PC-3 (cell line): ENCODE measurements around the gene MRFAP1. TPM values are rescaled to one million over a fixed set of nuclear protein-coding genes. Genes with fewer than 3 reads are reported as not detected.

Experiments
- ATAC-seq: fragments of 200-7000 bp; cut with Tn5 transposase; 2 replicates; pipeline ENCODE4 v1.9.1; 2020; ENCODE audit warnings: mild to moderate bottlenecking, moderate library complexity
- BruUV-seq: library from RNA; stranded (reverse); fragments of 400-500 nt; replicated peaks from 2 replicates; lab custom pipeline; 2021; lab: Mats Ljungman, UMichigan
- CTCF ChIA-PET: fragments of 300-600 bp; sonication (Branson Sonifier 250); formaldehyde crosslinking; loops from one replicate; lab custom pipeline; 2022; ENCODE audit warnings: antibody characterized with exemption; lab: Charles Lee
- POLR2A ChIA-PET: fragments of 300-600 bp; sonication (Branson Sonifier 250); formaldehyde crosslinking; loops from one replicate; lab custom pipeline; 2022; ENCODE audit warnings: antibody characterized with exemption; ENCODE audit not compliant: unreplicated experiment; lab: Charles Lee
- DNase-seq: peaks from one replicate; pipeline ENCODE4 v3.0.0-alpha.2; 2015
- H2AFZ ChIP-seq: fragments of 300-600 bp; sonication (generic); 2 replicates; pipeline ENCODE4 v1.6.0; 2016; ENCODE audit warnings: antibody characterized with exemption, low read length
- H3F3A ChIP-seq: fragments of 300-600 bp; sonication (generic); one replicate; pipeline ENCODE4 v1.6.0; 2017; ENCODE audit warnings: antibody characterized with exemption, low read length, control low read depth, mild to moderate bottlenecking; ENCODE audit not compliant: unreplicated experiment
- H3K27ac ChIP-seq: fragments of 300-600 bp; sonication (generic); 2 replicates; pipeline ENCODE4 v1.5.1; 2016; ENCODE audit warnings: mild to moderate bottlenecking, low read length
- H3K27me3 ChIP-seq: fragments of 300-600 bp; sonication (generic); 2 replicates; pipeline ENCODE4 v1.6.1; 2016; ENCODE audit warnings: low read length, mixed read lengths
- H3K36me3 ChIP-seq: fragments of 300-600 bp; sonication (generic); 2 replicates; pipeline ENCODE4 v1.6.1; 2016; ENCODE audit warnings: low read depth, mixed run types, low read length, mixed read lengths
- H3K4me1 ChIP-seq: fragments of 300-600 bp; sonication (generic); 2 replicates; pipeline ENCODE4 v1.5.1; 2016; ENCODE audit warnings: low read length; ENCODE audit not compliant: insufficient read depth
- H3K4me2 ChIP-seq: fragments of 300-600 bp; sonication (generic); 2 replicates; pipeline ENCODE4 v1.6.0; 2016; ENCODE audit warnings: low read length
- H3K4me3 ChIP-seq: fragments of 300-600 bp; sonication (generic); 2 replicates; pipeline ENCODE4 v1.5.1; 2016; ENCODE audit warnings: mild to moderate bottlenecking, low read length, mixed read lengths
- H3K79me2 ChIP-seq: fragments of 300-600 bp; sonication (generic); 2 replicates; pipeline ENCODE4 v1.6.1; 2017; ENCODE audit warnings: low read length, mixed read lengths
- H3K9ac ChIP-seq: fragments of 300-600 bp; sonication (generic); 2 replicates; pipeline ENCODE4 v1.6.0; 2016; ENCODE audit warnings: mild to moderate bottlenecking, low read length
- H3K9me2 ChIP-seq: fragments of 300-600 bp; sonication (generic); replicated peaks from 2 replicates; pipeline ENCODE4 v1.6.1; 2016; ENCODE audit warnings: mixed run types, low read length, mixed read lengths
- H3K9me3 ChIP-seq: fragments of 300-600 bp; sonication (generic); 2 replicates; pipeline ENCODE4 v1.6.1; 2016; ENCODE audit warnings: low read length, mixed read lengths
- H4K20me1 ChIP-seq: fragments of 300-600 bp; sonication (generic); 2 replicates; pipeline ENCODE4 v1.6.1; 2016; ENCODE audit warnings: low read length, mixed read lengths
- EZH2 ChIP-seq: fragments of 300-600 bp; sonication (generic); IDR thresholded peaks from one replicate; pipeline ENCODE4 v1.6.1; 2017; ENCODE audit warnings: antibody characterized with exemption, mild to moderate bottlenecking, low read length; ENCODE audit not compliant: unreplicated experiment
- EZH2phosphoT487 ChIP-seq: fragments of 300-600 bp; sonication (generic); IDR thresholded peaks from 2 replicates; pipeline ENCODE4 v1.6.1; 2018; ENCODE audit warnings: mild to moderate bottlenecking, antibody characterized with exemption, low read length, borderline replicate concordance
- intact Hi-C: fragments of 100-400 bp; cut with micrococcal nuclease; formaldehyde crosslinking; loops from 2 replicates; pipeline ENCODE4 v1.9.0; 2023
- total RNA-seq: library from RNA; depleted of rRNA; stranded (reverse); fragments of >200 nt; gene quantifications from 2 replicates; pipeline ENCODE4 v1.2.3, GENCODE V29; 2014
- TF ChIP-seq, protein P1 (sequence below): fragments of 300-600 bp; sonication (generic); conservative IDR thresholded peaks from 2 replicates; pipeline ENCODE4 v1.5.1; 2017; ENCODE audit warnings: antibody characterized with exemption, low read depth, mild to moderate bottlenecking, low read length

The MRFAP1 gene
- total RNA-seq, 1 experiment from 2014 or later = 122 TPM

DNA sequence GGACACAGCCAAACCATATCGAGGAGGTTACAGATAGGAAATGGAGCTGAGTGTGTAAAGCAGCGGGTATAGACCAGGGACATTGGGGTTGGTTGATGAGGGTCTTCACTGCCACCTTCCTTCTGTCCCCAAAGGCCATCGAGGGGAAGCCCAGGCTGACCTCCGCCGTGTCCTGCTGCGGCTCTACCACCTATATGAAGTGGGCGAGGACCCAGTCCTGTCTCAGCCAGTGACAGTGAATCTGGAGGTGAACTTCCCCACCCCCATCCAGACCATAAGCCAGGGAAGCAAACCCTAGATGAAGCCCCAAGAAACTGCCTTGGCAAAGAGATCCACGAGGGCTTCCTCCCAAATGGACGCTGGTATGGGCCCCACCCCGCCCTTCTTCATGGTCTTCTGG is 23.2 kb upstream of the MRFAP1 start:
- H3K4me3 ChIP-seq = no peak overlapping the region
- H3K9ac ChIP-seq = no peak overlapping the region
- no peaks in the 10 kb centered on the region for H3K4me1 ChIP-seq
- ATAC-seq (no peak), DNase-seq (no peak)
- no peaks in the 10 kb centered on the region for H3K27me3 ChIP-seq
- H3K27ac ChIP-seq = no peak overlapping the region
- ChIA-PET CTCF (no interaction called here), POLR2A (no interaction called here)
- TF ChIP-seq, protein P1, sequence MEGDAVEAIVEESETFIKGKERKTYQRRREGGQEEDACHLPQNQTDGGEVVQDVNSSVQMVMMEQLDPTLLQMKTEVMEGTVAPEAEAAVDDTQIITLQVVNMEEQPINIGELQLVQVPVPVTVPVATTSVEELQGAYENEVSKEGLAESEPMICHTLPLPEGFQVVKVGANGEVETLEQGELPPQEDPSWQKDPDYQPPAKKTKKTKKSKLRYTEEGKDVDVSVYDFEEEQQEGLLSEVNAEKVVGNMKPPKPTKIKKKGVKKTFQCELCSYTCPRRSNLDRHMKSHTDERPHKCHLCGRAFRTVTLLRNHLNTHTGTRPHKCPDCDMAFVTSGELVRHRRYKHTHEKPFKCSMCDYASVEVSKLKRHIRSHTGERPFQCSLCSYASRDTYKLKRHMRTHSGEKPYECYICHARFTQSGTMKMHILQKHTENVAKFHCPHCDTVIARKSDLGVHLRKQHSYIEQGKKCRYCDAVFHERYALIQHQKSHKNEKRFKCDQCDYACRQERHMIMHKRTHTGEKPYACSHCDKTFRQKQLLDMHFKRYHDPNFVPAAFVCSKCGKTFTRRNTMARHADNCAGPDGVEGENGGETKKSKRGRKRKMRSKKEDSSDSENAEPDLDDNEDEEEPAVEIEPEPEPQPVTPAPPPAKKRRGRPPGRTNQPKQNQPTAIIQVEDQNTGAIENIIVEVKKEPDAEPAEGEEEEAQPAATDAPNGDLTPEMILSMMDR = no peak
- TF ChIP-seq EZH2 = no peak
- no peaks in the 10 kb centered on the region for H4K20me1 ChIP-seq
- H3K79me2 ChIP-seq = no peaks in the 10 kb centered on the region
- H3K9me3 ChIP-seq = no peaks in the 10 kb centered on the region
- H3K4me2 ChIP-seq = no peak overlapping the region
- no peaks in the 10 kb centered on the region for H3K36me3 ChIP-seq
- intact Hi-C loops = no loop called here
- H3F3A ChIP-seq = no peaks in the 10 kb centered on the region
- H3K9me2 ChIP-seq = no peaks in the 10 kb centered on the region
- BruUV-seq = no TSS peak
- no peak overlapping the region for H2AFZ ChIP-seq

DNA sequence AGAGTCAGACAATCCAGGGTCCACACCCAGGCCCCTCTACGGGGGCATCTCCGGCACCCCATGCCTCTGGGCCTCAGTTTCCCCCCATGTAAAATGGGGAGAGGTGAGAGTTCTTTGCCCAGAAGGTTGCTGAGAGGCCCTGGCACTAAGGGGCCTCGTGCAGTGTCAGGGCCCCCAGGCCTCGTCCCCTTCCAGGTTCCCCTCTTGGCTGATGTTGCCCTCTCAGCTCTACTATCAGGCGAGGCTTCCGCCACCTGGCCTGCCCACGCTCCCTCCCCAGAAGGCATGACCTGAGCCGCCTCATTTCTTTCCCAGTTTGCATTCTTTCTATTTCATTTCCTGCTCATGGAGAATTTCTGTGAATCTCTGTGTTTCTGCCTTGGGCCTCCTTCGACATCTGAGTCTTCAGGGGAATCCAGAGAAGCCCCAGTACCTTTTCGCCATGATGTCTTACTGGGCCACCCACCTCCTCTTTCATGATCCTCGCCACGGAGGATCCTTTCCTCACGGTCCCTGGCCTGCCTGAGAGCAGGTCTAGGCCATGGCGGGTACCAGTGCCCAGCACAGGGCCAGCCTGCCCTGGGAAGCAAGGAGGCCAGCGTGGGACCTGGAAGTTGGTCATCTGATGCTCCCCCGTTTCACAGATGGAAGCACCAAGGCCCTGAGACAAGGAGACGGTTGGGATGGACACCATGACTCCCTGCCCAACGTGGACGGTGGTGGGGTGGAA is 21.9 kb upstream of the MRFAP1 start:
- Histone ChIP-seq H3K9me3 (no peaks in the 10 kb centered on the region), H4K20me1 (no peaks in the 10 kb centered on the region), H3K4me3 (no peak overlapping the region), H3K36me3 (no peaks in the 10 kb centered on the region), H3K27me3 (no peaks in the 10 kb centered on the region), H3K27ac (no peak overlapping the region), H3K4me2 (no peak overlapping the region), H3K4me1 (no peaks in the 10 kb centered on the region), H2AFZ (no peak overlapping the region), H3K9me2 (no peaks in the 10 kb centered on the region), H3K79me2 (no peaks in the 10 kb centered on the region), H3K9ac (no peak overlapping the region), H3F3A (no peaks in the 10 kb centered on the region)
- intact Hi-C loops = no loop called here
- DNase-seq = no peak
- POLR2A ChIA-PET = no interaction called here
- TF ChIP-seq, protein P1 = no peak
- CTCF ChIA-PET = no interaction called here
- no TSS peak for BruUV-seq
- no peak for ATAC-seq

DNA sequence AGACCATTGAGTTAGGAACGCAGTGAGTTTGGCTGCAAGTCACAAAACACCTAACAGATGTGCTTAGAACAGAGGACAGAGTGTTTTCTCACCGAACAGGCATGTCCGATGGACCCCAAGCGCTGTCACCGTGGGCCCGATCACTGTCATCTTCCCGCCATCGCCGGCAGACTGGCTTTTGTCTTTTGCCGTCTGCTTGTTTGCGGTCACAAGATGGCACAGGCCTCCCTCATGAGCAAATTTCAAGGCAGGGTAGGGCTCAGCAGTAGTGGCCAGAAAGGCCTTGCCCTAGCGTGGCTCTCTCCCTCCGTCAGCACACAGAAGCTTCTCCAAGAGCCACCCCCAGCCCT is 21.4 kb upstream of the MRFAP1 start:
- H3K27me3 ChIP-seq = no peaks in the 10 kb centered on the region
- no TSS peak for BruUV-seq
- H3K9me2 ChIP-seq = no peaks in the 10 kb centered on the region
- no peaks in the 10 kb centered on the region for H3K4me1 ChIP-seq
- no peaks in the 10 kb centered on the region for H3K79me2 ChIP-seq
- ChIA-PET CTCF (no interaction called here), POLR2A (no interaction called here)
- H3K9me3 ChIP-seq = no peaks in the 10 kb centered on the region
- no peak for ATAC-seq
- DNase-seq = no peak
- H3F3A ChIP-seq = no peaks in the 10 kb centered on the region
- TF ChIP-seq EZH2 = no peak
- no peak for TF ChIP-seq EZH2phosphoT487
- TF ChIP-seq, protein P1 = no peak
- no peak overlapping the region for H3K9ac ChIP-seq
- no peak overlapping the region for H3K27ac ChIP-seq
- intact Hi-C loops = no loop called here
- no peak overlapping the region for H2AFZ ChIP-seq
- no peaks in the 10 kb centered on the region for H4K20me1 ChIP-seq
- H3K4me3 ChIP-seq = no peak overlapping the region
- no peaks in the 10 kb centered on the region for H3K36me3 ChIP-seq
- no peak overlapping the region for H3K4me2 ChIP-seq
